Femur (tissue), 1 donor: ENCODE data around the gene CRISPLD2.

ENCODE experiments used
- DNase-seq: peaks from one replicate; pipeline ENCODE4 v3.0.0-alpha.2; 2017

The CRISPLD2 gene

DNA sequence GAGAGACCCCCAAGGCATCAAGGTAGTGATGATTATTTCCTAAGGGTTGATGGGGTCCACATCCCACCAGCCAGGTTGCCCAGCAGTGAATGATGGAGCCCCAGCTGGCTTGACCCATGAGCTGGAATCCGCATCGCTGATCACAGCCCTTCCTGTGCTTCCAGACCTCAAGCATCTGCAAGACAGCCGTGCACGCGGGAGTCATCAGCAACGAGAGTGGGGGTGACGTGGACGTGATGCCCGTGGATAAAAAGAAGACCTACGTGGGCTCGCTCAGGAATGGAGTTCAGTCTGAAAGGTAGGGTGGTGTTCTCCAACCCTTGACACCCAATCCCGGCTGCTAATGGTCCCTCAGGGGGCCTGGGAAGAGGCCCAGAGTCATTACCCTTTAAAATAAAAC lies 69.3 kb downstream of the CRISPLD2 start:
- DNase-seq, result no peak

- DNase-seq, result no peak
Observed at GRCh38 chr16:84890427-84890826, 70.6 kb downstream of the CRISPLD2 start.

DNA sequence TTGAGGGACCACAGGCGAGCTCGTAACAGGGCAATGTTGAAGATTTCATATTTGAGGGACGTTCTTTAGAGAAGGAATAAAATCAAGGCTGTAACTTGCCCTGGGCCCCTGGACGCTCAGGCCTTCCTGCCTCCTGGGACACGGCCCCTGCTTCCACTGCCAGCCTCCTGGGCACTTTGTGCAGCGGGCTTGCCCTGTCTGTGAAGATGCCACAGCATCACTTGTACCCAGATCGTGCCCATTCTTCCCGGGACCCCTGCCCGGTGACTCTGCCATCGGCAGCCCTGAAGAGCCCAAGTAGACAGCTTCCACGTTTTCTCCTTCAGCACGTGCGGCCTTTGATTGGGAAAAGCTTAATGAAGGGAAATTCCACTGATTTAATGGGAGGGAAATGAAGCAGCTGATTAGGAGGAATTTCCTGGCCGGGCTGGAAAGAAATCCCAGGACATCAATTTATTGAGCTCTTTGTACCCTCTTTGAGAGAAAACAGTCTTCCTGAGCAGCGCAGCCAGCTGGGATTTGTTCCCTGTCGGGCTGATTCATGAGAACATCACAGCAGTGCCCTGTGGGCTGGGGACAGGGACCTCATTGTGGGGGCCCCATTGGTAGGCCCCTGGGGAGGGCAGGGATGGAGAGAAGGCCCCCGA lies 71.5 kb downstream of the CRISPLD2 start:
- no peak for DNase-seq

DNA sequence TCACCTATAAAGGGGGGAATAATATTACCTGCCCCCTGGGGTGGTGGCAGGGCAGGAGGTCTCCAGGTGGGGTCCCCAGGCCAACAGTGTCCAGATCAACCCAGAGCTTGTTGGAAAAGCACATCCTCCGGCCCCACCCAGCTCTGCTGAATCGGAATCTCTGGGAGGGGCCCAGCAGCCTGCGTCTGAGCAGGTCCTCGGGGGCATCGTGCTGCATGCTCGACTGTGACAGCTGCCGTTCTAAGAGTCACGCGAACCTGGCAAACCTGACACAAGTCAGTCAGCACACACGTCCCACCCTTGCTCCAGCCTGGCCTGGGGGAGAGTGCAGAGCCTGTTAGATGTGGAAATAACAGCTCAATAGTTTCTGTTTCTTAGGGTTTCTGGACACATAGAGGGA lies 72.3 kb downstream of the CRISPLD2 start:
- no peak for DNase-seq

DNA sequence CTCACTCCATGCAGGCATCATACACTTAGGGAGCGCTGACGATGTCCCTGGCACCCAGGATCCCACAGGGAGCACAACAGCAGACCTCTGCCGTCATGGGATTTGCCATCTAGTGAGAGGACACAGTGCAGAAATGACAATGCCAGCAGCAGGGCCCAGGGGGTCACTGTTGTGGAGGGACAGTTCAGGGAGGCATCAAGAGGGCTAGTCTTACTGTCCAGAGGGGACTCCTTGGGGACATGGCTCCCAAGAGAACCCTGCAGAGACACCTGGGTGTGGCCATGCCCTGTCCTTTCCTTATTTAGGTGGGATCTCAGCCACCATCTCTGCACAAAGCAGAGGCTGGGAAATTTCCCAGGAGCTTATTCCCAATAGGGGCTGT lies 73.7 kb downstream of the CRISPLD2 start:
- DNase-seq, result no peak

DNA sequence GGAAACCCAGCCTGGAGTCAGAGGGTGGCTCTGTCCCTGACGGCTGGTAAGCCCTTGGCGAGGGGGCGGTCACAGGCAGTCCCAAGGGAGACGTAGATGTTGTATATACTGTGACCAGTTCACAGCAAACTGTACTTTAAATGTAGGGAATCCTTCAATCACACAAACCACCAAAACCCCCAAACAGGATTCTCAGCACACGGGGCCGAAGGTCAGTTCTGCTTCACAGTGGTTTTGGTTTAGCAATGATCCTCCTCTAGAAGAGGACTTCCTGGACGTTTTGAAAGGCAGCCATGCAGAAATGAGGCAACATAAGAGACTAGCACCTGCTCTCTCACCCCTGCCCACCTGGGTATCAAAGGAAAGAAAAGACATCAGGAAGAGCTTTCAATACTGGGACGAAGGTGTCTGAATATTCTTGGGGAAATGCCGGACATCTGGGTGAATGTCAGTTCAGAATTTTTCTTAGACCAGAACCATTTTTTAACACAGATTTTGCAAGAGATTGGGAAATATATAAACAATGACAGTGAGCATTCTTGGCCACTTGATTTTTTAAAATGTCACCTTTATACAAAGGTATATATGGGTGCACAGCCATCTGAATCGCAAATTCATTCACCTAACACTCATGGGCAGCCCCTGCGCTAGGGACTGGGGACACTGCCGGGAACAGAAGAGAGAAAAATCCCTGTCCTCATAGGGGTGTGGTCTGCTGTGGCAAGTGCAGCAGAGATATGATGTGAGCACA lies 74.2 kb downstream of the CRISPLD2 start:
- DNase-seq, result peak; percentile 60

DNA sequence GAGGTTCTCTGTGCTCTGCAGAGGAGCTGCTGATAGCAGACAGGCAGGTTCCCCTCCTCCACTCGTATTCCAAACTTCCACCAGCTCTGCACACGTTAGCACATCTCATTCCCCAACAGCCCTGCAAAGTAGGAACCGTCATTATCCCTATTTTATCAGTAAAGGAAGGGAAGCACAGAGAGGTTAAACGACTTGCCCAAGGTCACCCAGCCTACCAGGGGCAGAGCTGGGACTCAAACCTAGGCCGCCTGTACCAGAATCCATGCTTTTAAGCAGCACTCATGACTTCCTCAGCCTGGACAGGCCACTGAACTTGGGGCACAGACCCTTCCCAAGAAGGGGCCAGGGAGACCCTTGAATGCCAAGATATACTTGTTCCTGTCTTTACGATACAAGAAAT lies 75.2 kb downstream of the CRISPLD2 start:
- no peak for DNase-seq

DNA sequence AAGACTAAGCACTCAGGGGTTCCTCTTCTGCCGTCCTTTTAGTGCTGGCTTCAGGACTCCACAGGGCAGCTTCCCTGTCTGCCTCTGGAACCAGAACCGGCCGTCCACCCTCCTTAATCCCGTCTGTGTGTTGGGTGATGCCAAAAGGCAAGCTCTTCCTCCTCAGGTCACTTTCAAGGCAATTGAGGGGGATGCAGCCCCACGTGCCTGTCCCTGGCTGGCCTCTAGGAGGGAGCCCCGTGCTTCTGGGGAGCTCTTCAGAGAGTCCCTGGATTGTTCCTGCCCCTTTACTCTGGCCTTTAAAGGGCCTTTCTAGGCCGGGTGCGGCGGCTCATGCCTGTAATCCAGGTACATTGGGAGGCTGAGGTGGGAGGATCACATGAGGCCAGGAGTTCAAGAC lies 77.1 kb downstream of the CRISPLD2 start:
- no peak for DNase-seq

- DNase-seq, result no peak
Observed at GRCh38 chr16:84897911-84898377, 78.2 kb downstream of the CRISPLD2 start.

DNA sequence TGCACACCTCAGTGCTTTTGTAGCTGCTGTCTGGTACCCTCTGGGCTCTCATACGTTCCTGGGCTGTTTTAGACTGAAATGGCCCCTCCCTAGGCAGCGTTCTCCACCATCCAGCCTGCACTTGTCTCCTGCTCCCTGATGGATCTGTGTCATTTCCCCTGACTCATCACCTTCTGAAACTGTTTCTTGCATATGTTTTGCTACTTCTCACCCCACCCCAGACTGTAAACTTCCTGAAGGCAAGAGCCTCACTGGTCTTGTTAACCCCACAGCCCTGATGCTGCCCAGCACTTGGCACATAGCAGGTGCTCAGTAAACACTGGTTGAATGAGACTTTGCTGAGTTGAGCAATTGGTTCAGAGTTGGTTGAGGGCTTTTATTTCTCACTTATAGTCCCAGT lies 78.7 kb downstream of the CRISPLD2 start:
- no peak for DNase-seq

GRCh38 chr16:84899414-84899813 lies 79.6 kb downstream of the CRISPLD2 start:
- no peak for DNase-seq

GRCh38 chr16:84905965-84906460 lies 86.2 kb downstream of the CRISPLD2 start:
- no peak for DNase-seq

- no peak for DNase-seq
Observed at GRCh38 chr16:84907051-84907450, 87.3 kb downstream of the CRISPLD2 start.

- DNase-seq, result no peak
Observed at GRCh38 chr16:84907575-84907974, 87.8 kb downstream of the CRISPLD2 start.

- DNase-seq, result no peak
Observed at GRCh38 chr16:84909476-84910085, 89.8 kb downstream of the CRISPLD2 start.

DNA sequence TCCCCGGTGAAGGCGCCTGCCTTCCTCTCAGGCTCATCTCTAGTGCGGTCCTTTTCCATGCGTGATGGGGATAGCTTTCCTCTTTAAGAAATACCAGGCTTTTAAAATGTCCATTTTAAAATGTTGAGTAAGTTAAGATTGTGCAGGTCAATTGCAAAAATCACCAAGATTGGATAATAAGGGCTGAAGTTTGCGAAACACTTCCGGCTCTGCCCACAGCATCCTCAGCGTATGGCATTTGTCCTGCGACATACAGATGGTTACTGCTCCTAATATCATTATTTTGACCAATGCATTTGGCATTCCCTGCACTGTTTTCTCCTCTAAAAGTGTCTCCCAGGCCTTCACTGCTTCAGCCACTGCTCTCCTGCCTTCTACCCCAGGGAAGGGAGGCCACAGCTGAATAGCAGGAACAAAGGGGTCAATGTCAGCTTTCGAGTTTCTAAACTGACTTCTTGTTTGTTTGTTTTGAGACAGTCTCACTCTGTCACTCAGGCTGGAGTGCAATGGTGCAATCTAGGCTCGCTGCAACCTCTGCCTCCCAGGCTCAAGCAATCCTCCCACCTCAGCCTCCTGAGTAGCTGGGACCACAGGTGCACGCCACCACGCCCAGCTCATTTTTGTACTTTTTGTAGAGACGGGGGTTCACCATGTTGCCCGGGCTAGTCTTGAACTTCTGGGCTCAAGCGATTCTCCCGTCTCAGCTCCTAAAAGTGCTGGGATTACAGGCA lies 91.9 kb downstream of the CRISPLD2 start:
- DNase-seq, result no peak

DNA sequence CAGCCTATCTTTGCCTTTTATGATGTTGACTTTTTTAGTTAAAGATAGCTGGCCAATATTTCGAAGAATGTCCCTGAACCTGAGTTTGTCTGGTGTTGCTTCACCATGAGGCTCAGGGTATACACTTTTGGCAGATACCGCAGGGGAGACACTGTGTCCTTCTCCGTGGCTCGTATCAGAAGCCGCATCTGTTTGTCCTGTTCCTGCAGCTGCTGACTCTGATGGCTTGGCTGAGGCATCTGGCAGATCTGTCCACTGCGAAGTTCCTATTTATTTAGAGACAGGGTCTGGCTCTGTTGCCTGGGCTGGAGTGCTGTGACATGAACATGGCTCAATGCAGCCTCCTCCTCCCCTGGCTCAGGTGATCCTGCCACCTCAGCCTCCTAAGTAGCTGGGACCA lies 93.5 kb downstream of the CRISPLD2 start:
- DNase-seq, result no peak

DNA sequence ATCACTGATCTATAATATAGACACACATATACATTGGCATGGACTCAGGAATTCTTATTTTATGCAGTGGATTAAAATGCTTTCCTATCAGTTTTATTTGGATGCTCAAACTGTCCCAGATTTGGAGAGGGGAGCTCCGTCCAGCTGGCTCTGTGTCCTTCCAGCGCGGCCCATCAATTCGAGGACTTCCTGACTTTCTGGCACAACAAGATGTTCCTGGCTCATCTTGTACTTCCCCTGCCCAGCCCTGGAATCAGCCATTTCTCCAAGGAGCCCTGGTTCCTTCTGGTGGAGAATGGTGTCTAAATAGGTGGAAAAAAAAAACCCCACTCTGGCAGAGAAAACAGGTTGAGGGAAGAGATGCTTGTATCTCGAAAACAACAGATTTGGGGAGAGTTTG lies 94.5 kb downstream of the CRISPLD2 start:
- no peak for DNase-seq

DNA sequence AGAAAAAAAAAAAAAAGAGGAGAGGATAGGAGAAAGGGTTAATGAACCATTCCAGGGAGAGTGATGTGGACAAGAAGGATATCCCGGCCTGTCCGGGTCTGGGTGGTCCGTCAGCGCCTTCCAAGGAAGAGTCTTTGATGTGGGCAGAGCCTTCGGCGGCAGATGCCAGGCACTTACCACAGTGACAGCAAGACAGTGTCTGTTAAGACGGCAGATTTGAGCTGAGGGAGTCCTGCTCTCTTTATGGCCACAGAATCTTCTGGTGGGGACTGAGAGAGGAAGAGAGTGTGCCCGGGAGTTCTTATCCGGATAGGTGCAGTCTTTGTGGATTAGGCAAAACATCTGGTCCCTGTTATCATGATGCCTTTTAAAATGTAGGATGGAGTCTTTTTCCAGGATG lies 96.4 kb downstream of the CRISPLD2 start:
- no peak for DNase-seq

GRCh38 chr16:84916850-84917249 lies 97.1 kb downstream of the CRISPLD2 start:
- DNase-seq, result no peak

- DNase-seq, result no peak
Observed at GRCh38 chr16:84917492-84917891, 97.7 kb downstream of the CRISPLD2 start.

- no peak for DNase-seq
Observed at GRCh38 chr16:84918006-84918909, 98.5 kb downstream of the CRISPLD2 start.
